A673 (cell line): Measurements from ENCODE around the gene HDHD3. TPM values are rescaled to one million over a fixed set of nuclear protein-coding genes. Genes with fewer than 3 reads are reported as not detected.

Experiments
- BruUV-seq: library from RNA; stranded (reverse); fragments of 400-500 nt; replicated peaks from 2 replicates; lab custom pipeline; 2021; lab: Mats Ljungman, UMichigan
- CTCF ChIA-PET: fragments of 300-600 bp; sonication (Branson Sonifier 250); formaldehyde crosslinking; loops from one replicate; lab custom pipeline; 2022; ENCODE audit warnings: antibody characterized with exemption; lab: Charles Lee
- POLR2A ChIA-PET: fragments of 300-600 bp; sonication (Branson Sonifier 250); formaldehyde crosslinking; loops from one replicate; lab custom pipeline; 2022; ENCODE audit warnings: antibody characterized with exemption; ENCODE audit not compliant: low non-redundant PET; lab: Charles Lee
- DNase-seq: peaks from one replicate; pipeline ENCODE4 v3.0.0-alpha.2; 2015; ENCODE audit warnings: low spot score
- H3K27ac ChIP-seq: fragments of 200-600 bp; sonication (generic); 2 replicates; pipeline ENCODE4 v1.5.1; 2016; ENCODE audit warnings: mixed run types, low read depth, mild to moderate bottlenecking, mixed read lengths, antibody characterized with exemption, low read length; ENCODE audit not compliant: poor library complexity, severe bottlenecking
- H3K27me3 ChIP-seq: fragments of 200-600 bp; sonication (generic); replicated peaks from 2 replicates; pipeline ENCODE4 v1.6.1; 2017; ENCODE audit warnings: mixed run types, low read depth, mild to moderate bottlenecking, mixed read lengths, antibody characterized with exemption, low read length; ENCODE audit not compliant: insufficient read depth, poor library complexity
- H3K36me3 ChIP-seq: fragments of 200-600 bp; sonication (generic); 2 replicates; pipeline ENCODE4 v1.6.1; 2016; ENCODE audit warnings: mixed run types, mild to moderate bottlenecking, mixed read lengths, antibody characterized with exemption, low read length; ENCODE audit not compliant: insufficient read depth, poor library complexity, severe bottlenecking
- H3K4me1 ChIP-seq: fragments of 200-600 bp; sonication (generic); 2 replicates; pipeline ENCODE4 v1.6.1; 2017; ENCODE audit warnings: mixed run types, mild to moderate bottlenecking, mixed read lengths, antibody characterized with exemption, low read length; ENCODE audit not compliant: insufficient read depth, poor library complexity, severe bottlenecking
- H3K4me3 ChIP-seq: fragments of 200-600 bp; sonication (generic); 2 replicates; pipeline ENCODE4 v1.5.1; 2016; ENCODE audit warnings: low read depth, mixed run types, mild to moderate bottlenecking, mixed read lengths, low read length; ENCODE audit not compliant: poor library complexity, severe bottlenecking
- H3K9me3 ChIP-seq: fragments of 200-600 bp; sonication (generic); 2 replicates; pipeline ENCODE4 v1.6.1; 2016; ENCODE audit warnings: mixed run types, low read depth, mild to moderate bottlenecking, mixed read lengths, antibody characterized with exemption, low read length; ENCODE audit not compliant: poor library complexity, severe bottlenecking
- EZH2 ChIP-seq: fragments of 200-600 bp; sonication (generic); IDR thresholded peaks from 2 replicates; pipeline ENCODE4 v1.6.1; 2017; ENCODE audit warnings: borderline replicate concordance, low read depth, mild to moderate bottlenecking, mixed read lengths, antibody characterized with exemption, low read length; ENCODE audit not compliant: poor library complexity, severe bottlenecking
- intact Hi-C: fragments of 100-400 bp; cut with micrococcal nuclease; formaldehyde crosslinking; loops from one replicate; pipeline ENCODE4 v1.10.0; 2022; ENCODE audit not compliant: unreplicated experiment
- total RNA-seq: library from RNA; stranded (reverse); gene quantifications from 2 replicates; pipeline ENCODE4 v1.2.3, GENCODE V29; 2021
- TF ChIP-seq, protein P1 (sequence below): fragments of 300-800, 200-600 bp; sonication (generic); conservative IDR thresholded peaks from 2 replicates; pipeline ENCODE4 v1.5.1; 2017; ENCODE audit warnings: low read depth, mild to moderate bottlenecking, antibody characterized with exemption, low read length, moderate library complexity, mixed read lengths

The HDHD3 gene
- total RNA-seq, 1 experiment from 2014 or later = 9.4 TPM

DNA sequence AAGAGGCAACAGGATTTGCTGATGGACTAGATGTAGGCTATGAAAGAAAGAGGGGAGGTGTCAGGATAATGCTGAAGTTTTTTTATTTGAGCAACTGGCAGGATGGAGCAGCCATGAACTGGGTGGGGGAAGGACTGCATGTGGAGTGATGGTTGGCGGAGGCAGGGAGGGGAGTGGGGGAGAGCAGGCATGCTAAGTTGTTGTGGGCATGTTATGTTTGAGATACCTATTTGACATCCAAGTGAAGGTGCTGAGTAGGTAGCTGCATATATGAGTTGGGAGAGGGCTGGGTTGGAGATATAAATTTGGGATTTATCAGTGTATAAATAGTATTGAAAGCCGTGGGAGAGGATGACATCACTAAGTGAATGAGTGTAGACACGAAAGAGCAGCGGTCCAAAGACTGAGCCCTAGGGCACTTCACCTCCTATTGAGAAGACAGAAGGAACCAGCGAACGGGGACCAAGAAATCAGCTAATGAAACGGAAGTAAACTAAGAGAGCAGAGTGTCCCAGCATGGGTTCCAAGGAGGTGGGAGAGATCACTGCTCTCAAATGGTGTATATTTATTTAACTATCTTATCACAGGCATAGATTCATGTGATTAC is 20.0 kb downstream of the HDHD3 start:
- no peak overlapping the region for H3K27ac ChIP-seq
- intact Hi-C loops = no loop called here
- ChIA-PET POLR2A (no interaction called here), CTCF (no interaction called here)
- H3K9me3 ChIP-seq = no peaks in the 10 kb centered on the region
- peaks cover 16% of the 10 kb centered on the region for H3K27me3 ChIP-seq
- TF ChIP-seq EZH2 = no peak
- TF ChIP-seq, protein P1, sequence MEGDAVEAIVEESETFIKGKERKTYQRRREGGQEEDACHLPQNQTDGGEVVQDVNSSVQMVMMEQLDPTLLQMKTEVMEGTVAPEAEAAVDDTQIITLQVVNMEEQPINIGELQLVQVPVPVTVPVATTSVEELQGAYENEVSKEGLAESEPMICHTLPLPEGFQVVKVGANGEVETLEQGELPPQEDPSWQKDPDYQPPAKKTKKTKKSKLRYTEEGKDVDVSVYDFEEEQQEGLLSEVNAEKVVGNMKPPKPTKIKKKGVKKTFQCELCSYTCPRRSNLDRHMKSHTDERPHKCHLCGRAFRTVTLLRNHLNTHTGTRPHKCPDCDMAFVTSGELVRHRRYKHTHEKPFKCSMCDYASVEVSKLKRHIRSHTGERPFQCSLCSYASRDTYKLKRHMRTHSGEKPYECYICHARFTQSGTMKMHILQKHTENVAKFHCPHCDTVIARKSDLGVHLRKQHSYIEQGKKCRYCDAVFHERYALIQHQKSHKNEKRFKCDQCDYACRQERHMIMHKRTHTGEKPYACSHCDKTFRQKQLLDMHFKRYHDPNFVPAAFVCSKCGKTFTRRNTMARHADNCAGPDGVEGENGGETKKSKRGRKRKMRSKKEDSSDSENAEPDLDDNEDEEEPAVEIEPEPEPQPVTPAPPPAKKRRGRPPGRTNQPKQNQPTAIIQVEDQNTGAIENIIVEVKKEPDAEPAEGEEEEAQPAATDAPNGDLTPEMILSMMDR = no peak
- no peak for DNase-seq
- no peak overlapping the region for H3K4me3 ChIP-seq
- no peaks in the 10 kb centered on the region for H3K36me3 ChIP-seq
- no TSS peak for BruUV-seq
- H3K4me1 ChIP-seq = no peaks in the 10 kb centered on the region

DNA sequence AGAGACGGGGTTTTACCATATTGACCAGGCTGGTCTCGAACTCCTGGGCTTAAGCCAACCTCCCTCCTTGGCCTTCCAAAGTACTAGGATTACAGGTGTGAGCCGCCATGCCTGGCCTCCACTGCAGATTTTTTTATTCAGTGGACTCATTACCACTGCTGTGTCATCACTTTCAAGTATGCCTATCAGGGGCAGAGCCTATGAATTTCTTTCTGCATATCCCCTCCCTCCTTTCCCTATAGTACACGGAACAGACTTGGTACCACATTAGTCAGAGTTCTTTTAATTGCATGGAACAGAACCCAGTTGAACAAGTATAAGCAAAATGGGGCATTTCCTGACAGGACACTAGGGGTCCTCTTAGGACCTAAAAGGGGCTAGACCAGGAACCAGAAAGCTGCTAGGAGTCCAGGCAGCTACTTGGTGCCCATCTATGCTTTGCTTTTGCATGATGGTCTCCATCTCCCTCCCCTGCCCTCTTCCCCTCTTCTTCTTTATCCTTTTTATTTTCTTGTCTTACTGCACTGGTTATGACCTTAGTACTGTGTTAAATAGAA is 21.7 kb downstream of the HDHD3 start:
- intact Hi-C loops = no loop called here
- no peak overlapping the region for H3K27ac ChIP-seq
- BruUV-seq = no TSS peak
- H3K27me3 ChIP-seq = peaks cover 31% of the 10 kb centered on the region
- no peaks in the 10 kb centered on the region for H3K36me3 ChIP-seq
- POLR2A ChIA-PET = interaction anchor here (0.6 kb wide), 1 partner anchor 365 kb away, joined by 3 read pairs; no protein-coding TSS in a partner anchor
- no peaks in the 10 kb centered on the region for H3K4me1 ChIP-seq
- DNase-seq = peak; percentile 24
- TF ChIP-seq, protein P1 = 0 out of 2 replicates have a peak, but pooled peaks have one; percentile 18
- no peak for TF ChIP-seq EZH2
- no peaks in the 10 kb centered on the region for H3K9me3 ChIP-seq
- CTCF ChIA-PET = interaction anchor here (0.6 to 0.8 kb wide), 2 partner anchors 33 to 35 kb away, joined by 3 read pairs; no protein-coding TSS in a partner anchor
- H3K4me3 ChIP-seq = no peak overlapping the region

DNA sequence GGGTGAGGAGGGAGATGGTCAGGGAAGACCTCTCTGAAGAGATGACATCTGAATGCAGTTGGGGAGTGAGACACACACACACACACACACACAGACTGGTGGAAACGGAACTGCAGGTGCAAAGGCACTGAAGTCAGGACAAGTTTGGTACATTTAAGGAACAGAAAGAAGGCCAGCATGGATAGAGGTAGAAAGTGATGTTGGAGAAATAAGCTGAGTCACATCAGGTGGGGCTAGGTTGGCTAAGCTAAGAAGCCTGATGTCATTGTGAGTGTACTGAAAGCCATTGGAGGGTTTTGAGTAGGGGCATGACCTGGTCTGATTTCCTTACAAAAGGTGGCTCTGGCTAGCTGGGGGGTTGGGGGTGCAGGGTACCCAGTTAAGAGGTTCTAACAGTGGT is 24.4 kb downstream of the HDHD3 start:
- Histone ChIP-seq H3K4me3 (no peak overlapping the region), H3K36me3 (no peaks in the 10 kb centered on the region), H3K27me3 (peaks cover 48% of the 10 kb centered on the region), H3K4me1 (no peaks in the 10 kb centered on the region), H3K27ac (no peak overlapping the region), H3K9me3 (no peaks in the 10 kb centered on the region)
- TF ChIP-seq, protein P1 = no peak
- TF ChIP-seq EZH2 = no peak
- DNase-seq = no peak
- POLR2A ChIA-PET = no interaction called here
- intact Hi-C loops = no loop called here
- BruUV-seq = no TSS peak
- CTCF ChIA-PET = no interaction called here
